HepG2 (cell line): Measurements from ENCODE around the gene PRR36. TPM values are rescaled to one million over a fixed set of nuclear protein-coding genes. Genes with fewer than 3 reads are reported as not detected.

Experiments
- HNRNPH1 ChIP-seq: fragments of 200-400 bp; formaldehyde crosslinking; optimal IDR thresholded peaks from 2 replicates; pipeline ENCODE3; 2017; ENCODE audit warnings: mild to moderate bottlenecking, low read depth, low read length
- KLF16 ChIP-seq, 2 experiments: sonication (generic) in 1 of 2; formaldehyde crosslinking in 1 of 2; IDR thresholded peaks; 2 replicates each; pipeline versions ENCODE4 v1.6.1 to v1.8.0; 2016 to 2023; ENCODE audit warnings: missing genetic modification reagents in 2 of 2, missing compliant biosample characterization in 1 of 2
- MNT ChIP-seq: fragments of 450-650 bp; IDR thresholded peaks from 2 replicates; pipeline ENCODE4 v1.6.1; 2016
- STAT5B ChIP-seq: sonication (generic); formaldehyde crosslinking; IDR thresholded peaks from 2 replicates; pipeline ENCODE4 v1.4.0; 2020; ENCODE audit warnings: missing genetic modification reagents
- ZNF124 ChIP-seq: sonication (generic); formaldehyde crosslinking; IDR thresholded peaks from 2 replicates; pipeline ENCODE4 v1.4.0; 2020; ENCODE audit warnings: missing genetic modification reagents
- ZNF318 ChIP-seq: sonication (generic); formaldehyde crosslinking; IDR thresholded peaks from 2 replicates; pipeline ENCODE4 v1.4.0; 2020; ENCODE audit warnings: mild to moderate bottlenecking, missing genetic modification reagents
- polyA plus RNA-seq, 8 experiments: library from polyadenylated mRNA; depleted of rRNA in 3 of 8; stranded (reverse) in 7 of 8; unstranded in 1 of 8; fragments of >200 nt; fragmentation: Illumina TruSeq in 4 of 8; extraction: Trizol in 4 of 8; gene quantifications; 2 replicates each; pipeline versions ENCODE4 v1.2.1 to v1.2.3, GENCODE V29; 2011 to 2016; ENCODE audit warnings: low read depth in 4 of 8, missing spikeins in 1 of 8, mixed read lengths in 1 of 8; ENCODE audit not compliant: insufficient read depth in 1 of 8
- total RNA-seq, 5 experiments: library from RNA; depleted of rRNA; stranded (reverse); fragments of >200 nt; fragmentation: Illumina TruSeq; extraction: Trizol; gene quantifications; 2 replicates each; pipeline ENCODE4 v1.2.3, GENCODE V29; 2016; ENCODE audit warnings: low read depth in 1 of 5
- TF ChIP-seq, protein P1 (sequence below): sonication (generic); formaldehyde crosslinking; IDR thresholded peaks from 2 replicates; pipeline ENCODE4 v1.4.0; 2020; ENCODE audit warnings: missing genetic modification reagents

Gene PRR36
- total and polyA plus RNA-seq, 2 of the 13 experiments (the other 11 are each of a cell fraction or from before 2014, with no cell fraction given): 0.07 to 0.17 TPM

DNA sequence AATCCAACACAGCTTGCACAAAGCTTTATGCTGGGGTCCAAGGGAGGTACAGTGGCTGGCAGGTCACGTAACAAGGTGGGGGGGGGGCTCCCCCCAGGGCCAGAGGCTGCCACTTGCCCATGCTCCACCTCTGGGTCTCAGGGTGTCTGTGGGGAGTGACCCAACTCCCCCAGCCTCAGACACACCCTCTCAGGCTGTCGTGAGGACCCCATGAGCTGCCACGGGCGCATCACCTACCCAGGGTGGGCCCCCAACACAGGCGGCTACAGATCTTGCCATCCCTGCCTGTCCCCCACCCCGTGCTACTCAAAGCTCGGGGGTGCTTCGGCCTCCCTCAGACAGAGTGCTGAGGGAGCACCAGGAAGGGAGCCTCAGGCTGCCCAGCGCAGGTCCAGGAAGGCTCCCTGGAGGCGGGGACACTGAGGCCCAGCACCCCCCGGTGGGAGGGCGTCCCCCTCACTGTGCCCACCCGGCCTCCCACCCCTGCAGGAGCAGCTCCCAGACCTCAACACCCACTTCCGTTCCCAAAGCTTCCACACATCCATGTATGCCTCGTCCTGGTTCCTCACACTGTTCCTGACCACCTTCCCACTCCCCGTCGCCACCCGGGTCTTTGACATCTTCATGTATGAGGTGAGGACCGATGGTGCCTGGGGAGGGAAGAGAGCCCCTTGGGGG lies 23.1 kb downstream of the PRR36 start (continued):
- TF ChIP-seq ZNF318 (no peak), STAT5B (CRISPR knock-in tag) (no peak), KLF16 (CRISPR knock-in tag; IDR thresholded peaks at IDR 0.05) (no peak), HNRNPH1 (no peak), MNT (no peak), ZNF124 (CRISPR knock-in tag) (no peak)
- TF ChIP-seq, protein P1, sequence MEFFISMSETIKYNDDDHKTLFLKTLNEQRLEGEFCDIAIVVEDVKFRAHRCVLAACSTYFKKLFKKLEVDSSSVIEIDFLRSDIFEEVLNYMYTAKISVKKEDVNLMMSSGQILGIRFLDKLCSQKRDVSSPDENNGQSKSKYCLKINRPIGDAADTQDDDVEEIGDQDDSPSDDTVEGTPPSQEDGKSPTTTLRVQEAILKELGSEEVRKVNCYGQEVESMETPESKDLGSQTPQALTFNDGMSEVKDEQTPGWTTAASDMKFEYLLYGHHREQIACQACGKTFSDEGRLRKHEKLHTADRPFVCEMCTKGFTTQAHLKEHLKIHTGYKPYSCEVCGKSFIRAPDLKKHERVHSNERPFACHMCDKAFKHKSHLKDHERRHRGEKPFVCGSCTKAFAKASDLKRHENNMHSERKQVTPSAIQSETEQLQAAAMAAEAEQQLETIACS (CRISPR knock-in tag): no peak
